Measurements from ENCODE around the gene CEP43. TPM values are rescaled to one million over a fixed set of nuclear protein-coding genes. Genes with fewer than 3 reads are reported as not detected.

Gene CEP43
- total and polyA plus RNA-seq, 5 donors, result 6.5 to 10.7 (median 9.0) TPM

DNA sequence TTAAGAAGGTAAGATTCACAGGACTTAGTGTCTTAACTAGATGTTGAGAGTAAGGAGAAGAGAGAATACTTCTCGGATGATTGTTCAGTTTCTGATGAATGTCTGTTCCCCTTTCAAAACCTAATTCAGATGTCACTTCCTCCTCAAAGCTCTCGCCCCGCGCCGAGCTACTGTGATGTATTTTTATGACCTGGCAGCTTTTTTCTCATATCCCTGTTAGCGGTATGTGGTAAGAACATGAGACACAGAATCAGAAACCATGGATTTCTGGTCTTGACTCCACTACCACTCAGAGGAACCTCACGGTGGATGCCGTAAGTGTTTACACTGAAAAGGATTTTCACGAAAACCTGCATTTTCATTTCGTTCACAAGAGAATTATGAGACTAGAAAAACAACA lies 48.4 kb downstream of the CEP43 start:
- no peak for ATAC-seq
- intact Hi-C loops (cut with DNase I), result no loop called here
- peak; percentile 20 to 66 (median 60) for DNase-seq
- H3K27ac ChIP-seq (ENCODE audit: low read length), result no peak overlapping the region
- 85% methylated on average over 10 of the region's 10 CpGs for WGBS
- no peak overlapping the region for H3K4me3 ChIP-seq (ENCODE audit: low read length)
- no peaks in the 10 kb centered on the region for H3K9me3 ChIP-seq (ENCODE audit: control insufficient read depth, low read length)
- H3K4me1 ChIP-seq (ENCODE audit: control insufficient read depth, insufficient read depth, low read length), result no peaks in the 10 kb centered on the region
- no peaks in the 10 kb centered on the region for H3K27me3 ChIP-seq (ENCODE audit: control insufficient read depth, insufficient read depth)

Small RNA genes within 50 kb of the gene (microRNA-seq; reads per million reads assigned to microRNA genes)
- 0 reads per million in 2 donors for gene MIR3939

Other genes with a start within 250 kb of the CEP43 start
- 10 to 100 TPM; 19.4 to 27.2 (median 22.9) TPM for gene RNASET2, start 42.8 kb upstream of the CEP43 start, total RNA-seq
- gene RNASET2, start 42.8 kb upstream of the CEP43 start, polyA plus RNA-seq, result 21.6 TPM
- gene CCR6, start 123.7 kb downstream of the CEP43 start, total RNA-seq, result not detected
- gene CCR6, start 123.7 kb downstream of the CEP43 start, polyA plus RNA-seq, result not detected
- gene GPR31, start 158.6 kb downstream of the CEP43 start, total RNA-seq, result not detected
- gene GPR31, start 158.6 kb downstream of the CEP43 start, polyA plus RNA-seq, result not detected

Data from right cardiac atrium (tissue), 5 donors.